ENCODE results near the gene RYR1.
"Not testable (repeated sequence)": the region's sequence is repeated elsewhere in the genome, so short reads cannot be mapped to it uniquely, and the experiment has no call there.

The RYR1 gene

GRCh38 chr19:38508507-38508906 lies 75.0 kb downstream of the RYR1 start:
- DNase-seq (ENCODE audit: insufficient read length, low spot score): no peak
- no peak for FAIRE-seq

GRCh38 chr19:38509027-38509426 lies 75.5 kb downstream of the RYR1 start:
- FAIRE-seq (no peak), DNase-seq (ENCODE audit: insufficient read length, low spot score) (no peak)

GRCh38 chr19:38511074-38511708 lies 77.7 kb downstream of the RYR1 start:
- DNase-seq (ENCODE audit: insufficient read length, low spot score) (no peak), FAIRE-seq (no peak)

DNA sequence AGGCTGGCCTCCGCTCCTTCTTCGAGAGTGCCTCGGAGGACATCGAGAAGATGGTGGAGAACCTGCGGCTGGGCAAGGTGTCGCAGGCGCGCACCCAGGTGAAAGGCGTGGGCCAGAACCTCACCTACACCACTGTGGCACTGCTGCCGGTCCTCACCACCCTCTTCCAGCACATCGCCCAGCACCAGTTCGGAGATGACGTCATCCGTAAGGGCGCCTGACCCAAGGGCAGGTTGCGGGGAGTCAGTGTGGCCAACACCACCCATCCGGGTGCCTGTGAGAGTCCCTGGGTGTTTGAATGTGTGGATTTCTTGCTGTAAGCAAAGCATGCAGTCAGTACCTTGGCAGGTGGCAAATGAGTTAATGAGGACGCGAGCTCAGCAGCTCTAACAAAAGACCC lies 78.8 kb downstream of the RYR1 start:
- DNase-seq (ENCODE audit: insufficient read length, low spot score) (no peak), FAIRE-seq (no peak)

DNA sequence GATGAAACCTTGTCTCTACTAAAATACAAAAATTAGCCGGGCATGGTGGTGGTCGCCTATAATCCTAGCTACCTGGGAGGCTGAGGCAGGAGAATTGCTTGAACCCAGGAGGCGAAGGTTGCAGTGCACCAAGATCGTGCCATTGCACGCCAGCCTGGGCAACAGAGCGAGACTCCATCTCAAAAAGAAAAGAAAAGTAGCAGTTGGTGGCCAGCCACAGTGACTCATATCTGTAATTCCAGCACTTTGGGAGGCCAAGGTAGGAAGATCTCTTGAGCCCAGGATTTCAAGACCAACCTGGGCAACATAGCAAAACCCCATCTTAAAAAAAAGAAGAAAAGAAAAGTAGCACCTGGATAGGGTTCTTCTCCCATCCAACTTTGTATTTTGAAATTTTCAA lies 79.7 kb downstream of the RYR1 start:
- not testable (repeated sequence) for FAIRE-seq; DNase-seq (ENCODE audit: insufficient read length, low spot score)

GRCh38 chr19:38513762-38514167 lies 80.3 kb downstream of the RYR1 start:
- DNase-seq (ENCODE audit: insufficient read length, low spot score) (no peak), FAIRE-seq (no peak)

- FAIRE-seq (peak; percentile 51), DNase-seq (ENCODE audit: insufficient read length, low spot score) (peak; percentile 84)
Measured at GRCh38 chr19:38514812-38515633, 81.5 kb downstream of the RYR1 start.

DNA sequence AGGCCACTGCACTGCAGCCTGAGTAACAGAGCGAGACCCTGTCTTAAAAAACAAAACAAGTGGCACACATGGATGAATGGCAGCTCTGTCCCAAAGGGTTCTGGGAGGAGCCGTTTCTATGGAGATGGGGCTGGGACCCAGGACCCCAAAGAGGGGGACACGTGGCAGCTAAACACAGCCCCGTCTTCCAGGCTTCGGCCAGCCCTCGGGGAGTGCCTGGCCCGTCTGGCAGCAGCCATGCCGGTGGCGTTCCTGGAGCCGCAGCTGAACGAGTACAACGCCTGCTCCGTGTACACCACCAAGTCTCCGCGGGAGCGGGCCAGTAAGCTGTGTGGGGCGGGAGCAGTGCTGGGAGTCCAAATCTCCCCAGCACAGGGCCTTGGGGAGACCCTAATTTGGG lies 82.4 kb downstream of the RYR1 start:
- DNase-seq (ENCODE audit: insufficient read length, low spot score): no peak
- no peak for FAIRE-seq

DNA sequence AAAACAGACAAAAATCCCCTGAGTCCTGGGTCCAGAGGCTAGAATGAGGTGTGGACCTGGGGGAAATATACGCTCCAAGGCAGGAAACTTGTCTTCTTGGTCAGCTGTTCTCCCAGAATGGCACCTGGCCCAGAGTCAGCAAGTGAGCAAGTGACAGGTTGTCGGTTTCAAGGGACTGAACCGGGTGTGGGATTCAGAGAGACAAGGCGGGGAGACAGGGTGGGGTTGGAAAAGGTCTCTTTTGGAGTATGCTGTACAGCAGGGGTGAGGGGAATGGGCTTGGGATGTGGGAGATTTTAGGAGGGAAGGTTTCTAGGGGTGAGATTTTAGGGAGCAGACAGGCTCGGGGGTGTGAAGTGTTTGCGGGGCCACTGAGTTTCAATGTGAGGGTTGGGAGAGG lies 83.3 kb downstream of the RYR1 start:
- FAIRE-seq: no peak

GRCh38 chr19:38517321-38517720 lies 83.8 kb downstream of the RYR1 start:
- FAIRE-seq (no peak), DNase-seq (ENCODE audit: insufficient read length, low spot score) (no peak)

More for the DNA sequence above, 83.3 kb downstream of the RYR1 start:
- DNase-seq (ENCODE audit: insufficient read length, low spot score): no peak

DNA sequence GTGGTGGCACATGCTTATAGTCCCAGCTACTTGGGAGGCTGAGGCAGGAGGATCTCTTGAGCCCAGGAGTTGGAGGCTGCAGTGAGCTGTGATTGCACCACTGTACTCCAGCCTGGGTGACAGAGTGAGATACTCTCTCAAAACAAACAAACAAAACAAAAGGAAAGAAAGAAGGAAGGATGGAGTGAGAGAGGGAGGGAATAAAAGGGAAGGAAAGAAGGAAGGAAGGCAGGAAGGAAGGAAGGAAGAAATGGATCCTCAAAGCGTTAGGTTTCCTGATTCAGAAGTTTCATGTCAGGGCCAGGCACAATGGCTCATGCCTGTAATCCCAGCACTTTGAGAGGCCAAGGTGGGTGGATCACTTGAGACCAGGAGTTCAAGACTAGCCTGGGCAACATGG lies 84.5 kb downstream of the RYR1 start:
- DNase-seq (ENCODE audit: insufficient read length, low spot score): not testable (repeated sequence)

GRCh38 chr19:38519168-38519567 lies 85.7 kb downstream of the RYR1 start:
- FAIRE-seq (no peak), DNase-seq (ENCODE audit: insufficient read length, low spot score) (no peak)

More for the DNA sequence above, 84.5 kb downstream of the RYR1 start:
- FAIRE-seq: not testable (repeated sequence)

GRCh38 chr19:38519988-38520387 lies 86.5 kb downstream of the RYR1 start:
- FAIRE-seq (no peak), DNase-seq (ENCODE audit: insufficient read length, low spot score) (no peak)

DNA sequence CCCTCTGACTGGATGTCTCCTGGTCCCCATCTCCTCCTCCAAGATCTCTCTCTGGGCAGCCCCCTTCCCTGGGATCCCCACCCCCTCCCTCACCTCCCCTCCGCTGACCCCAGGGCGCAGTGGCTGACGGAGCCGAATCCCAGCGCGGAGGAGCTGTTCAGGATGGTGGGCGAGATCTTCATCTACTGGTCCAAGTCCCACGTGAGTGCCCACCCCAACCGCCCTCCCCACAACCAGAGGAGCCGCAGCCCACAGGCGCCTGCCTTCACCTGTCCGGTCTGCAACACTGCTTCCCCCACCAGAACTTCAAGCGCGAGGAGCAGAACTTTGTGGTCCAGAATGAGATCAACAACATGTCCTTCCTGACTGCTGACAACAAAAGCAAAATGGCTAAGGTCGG lies 89.4 kb downstream of the RYR1 start:
- no peak for FAIRE-seq
- no peak for DNase-seq (ENCODE audit: insufficient read length, low spot score)

DNA sequence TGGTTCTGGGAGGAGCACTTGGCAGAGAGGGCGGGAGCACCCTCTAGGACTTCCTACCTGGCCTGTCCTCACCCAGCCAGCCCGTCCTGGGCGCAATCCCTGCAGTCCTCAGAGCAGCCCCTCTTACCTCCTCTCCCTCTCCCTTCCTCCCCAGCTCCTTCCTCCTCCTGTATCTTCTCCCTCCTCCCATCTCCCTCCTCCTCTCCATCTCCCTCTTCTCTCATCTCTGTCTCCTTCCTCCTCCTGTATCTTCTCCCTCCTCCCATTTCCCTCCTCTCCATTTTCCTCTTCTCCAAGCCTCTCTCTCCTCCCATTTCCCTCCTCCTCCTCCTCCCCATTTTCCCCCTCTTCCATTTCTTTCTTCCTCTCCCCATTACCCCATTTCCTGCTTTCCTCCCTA lies 89.8 kb downstream of the RYR1 start:
- FAIRE-seq (no peak), DNase-seq (ENCODE audit: insufficient read length, low spot score) (no peak)

- DNase-seq (ENCODE audit: insufficient read length, low spot score) (no peak), FAIRE-seq (no peak)
Measured at GRCh38 chr19:38524369-38524768, 90.9 kb downstream of the RYR1 start.

GRCh38 chr19:38524994-38525634 lies 91.6 kb downstream of the RYR1 start:
- no peak for FAIRE-seq

DNA sequence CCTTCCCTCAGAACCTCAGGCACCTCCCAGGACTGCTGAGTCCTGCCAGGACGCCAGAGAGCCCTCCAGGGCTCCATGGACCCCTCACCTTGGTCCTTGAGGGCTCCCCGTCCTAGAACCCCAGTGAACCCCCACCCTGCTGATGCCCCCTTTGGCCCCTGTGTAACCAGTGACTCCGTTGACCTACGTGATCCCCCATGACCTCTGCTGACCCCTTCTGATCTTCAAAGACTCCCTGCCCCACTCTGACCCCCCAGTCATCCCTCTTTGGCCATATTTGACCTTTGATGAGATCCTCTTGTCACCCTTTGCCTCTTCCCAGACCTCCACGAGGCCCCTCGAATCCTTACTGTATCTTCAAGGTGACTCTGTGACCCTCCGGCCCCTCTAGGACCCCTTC lies 92.9 kb downstream of the RYR1 start:
- FAIRE-seq (no peak), DNase-seq (ENCODE audit: insufficient read length, low spot score) (no peak)

More at GRCh38 chr19:38524994-38525634, 91.6 kb downstream of the RYR1 start:
- no peak for DNase-seq (ENCODE audit: insufficient read length, low spot score)

- DNase-seq (ENCODE audit: insufficient read length, low spot score) (no peak), FAIRE-seq (no peak)
Measured at GRCh38 chr19:38527466-38528136, 94.1 kb downstream of the RYR1 start.

- FAIRE-seq: no peak
- no peak for DNase-seq (ENCODE audit: insufficient read length, low spot score)
Measured at GRCh38 chr19:38528213-38528755, 94.8 kb downstream of the RYR1 start.

DNA sequence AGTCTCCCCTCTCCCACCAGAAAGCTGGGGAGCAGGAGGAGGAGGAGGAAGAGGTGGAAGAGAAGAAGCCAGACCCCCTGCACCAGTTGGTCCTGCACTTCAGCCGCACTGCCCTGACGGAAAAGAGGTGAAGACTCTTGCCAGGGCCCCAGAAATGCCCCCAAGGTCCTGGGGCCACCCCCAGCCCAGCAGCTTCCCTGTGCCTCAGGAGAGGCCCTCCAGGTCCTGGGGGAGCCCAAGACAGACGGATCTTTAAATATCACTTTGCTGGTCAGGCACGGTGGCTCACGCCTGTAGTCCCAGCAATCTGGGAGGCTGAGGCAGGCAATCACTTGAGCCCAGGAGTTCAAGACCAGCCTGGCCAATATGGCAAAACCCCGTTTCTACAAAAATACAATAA lies 95.4 kb downstream of the RYR1 start:
- DNase-seq (ENCODE audit: insufficient read length, low spot score) (no peak), FAIRE-seq (no peak)
